WTC11 (cell line): Measurements from ENCODE around the gene HOXD1. TPM values are rescaled to one million over a fixed set of nuclear protein-coding genes. Genes with fewer than 3 reads are reported as not detected.

ENCODE experiments used
- ATAC-seq: fragments of 200-7000 bp; cut with Tn5 transposase; 2 replicates; pipeline ENCODE4 v1.10.0; 2021; ENCODE audit warnings: mild to moderate bottlenecking, moderate library complexity
- CTCF ChIA-PET: fragments of 300-600 bp; sonication (Branson Sonifier 250); formaldehyde crosslinking; loops from one replicate; lab custom pipeline; 2021; ENCODE audit warnings: antibody characterized with exemption; lab: Charles Lee
- POLR2A ChIA-PET: fragments of 350-600 bp; sonication (Branson Sonifier 250); formaldehyde crosslinking; loops from one replicate; lab custom pipeline; 2021; ENCODE audit warnings: antibody characterized with exemption; lab: Charles Lee
- DNase-seq: peaks from one replicate; pipeline ENCODE4 v3.0.0; 2021; ENCODE audit warnings: low spot score
- H3K27ac Mint-ChIP-seq: 2 replicates; pipeline ENCODE4 v1.8.0; 2021; ENCODE audit warnings: mixed read lengths
- H3K27me3 Mint-ChIP-seq: 2 replicates; pipeline ENCODE4 v1.8.0; 2021; ENCODE audit warnings: low read depth, mild to moderate bottlenecking, moderate library complexity, mixed read lengths
- H3K36me3 Mint-ChIP-seq: 2 replicates; pipeline ENCODE4 v1.8.0; 2021; ENCODE audit warnings: mixed read lengths
- H3K4me1 Mint-ChIP-seq: 2 replicates; pipeline ENCODE4 v1.8.0; 2022; ENCODE audit warnings: mixed read lengths
- H3K4me3 Mint-ChIP-seq: 2 replicates; pipeline ENCODE4 v1.8.0; 2021; ENCODE audit warnings: mild to moderate bottlenecking, moderate library complexity, mixed read lengths
- H3K9me3 Mint-ChIP-seq: 2 replicates; pipeline ENCODE4 v1.8.0; 2021; ENCODE audit warnings: mixed read lengths
- CREB1 ChIP-seq: sonication (generic); formaldehyde crosslinking; IDR thresholded peaks from 2 replicates; pipeline ENCODE4 v1.8.0; 2023; ENCODE audit warnings: mild to moderate bottlenecking, missing genetic modification reagents
- FOXK1 ChIP-seq: sonication (generic); formaldehyde crosslinking; IDR thresholded peaks from 2 replicates; pipeline ENCODE4 v1.8.0; 2022; ENCODE audit warnings: mild to moderate bottlenecking, moderate library complexity, missing genetic modification reagents
- FOXP4 ChIP-seq: sonication (generic); formaldehyde crosslinking; IDR thresholded peaks from 2 replicates; pipeline ENCODE4 v1.8.0; 2022; ENCODE audit warnings: mild to moderate bottlenecking, missing genetic modification reagents
- GRHL2 ChIP-seq: fragments of 250-450 bp; sonication (Bioruptor Pico); IDR thresholded peaks from 2 replicates; pipeline ENCODE4 v1.8.0; 2022; ENCODE audit warnings: mild to moderate bottlenecking, moderate library complexity; ENCODE audit not compliant: insufficient replicate concordance, severe bottlenecking
- HMGA2 ChIP-seq: fragments of 250-450 bp; sonication (Bioruptor Pico); IDR thresholded peaks from 2 replicates; pipeline ENCODE4 v1.4.0; 2021; ENCODE audit warnings: mild to moderate bottlenecking, moderate library complexity
- MAX ChIP-seq: sonication (generic); formaldehyde crosslinking; IDR thresholded peaks from 2 replicates; pipeline ENCODE4 v1.8.0; 2022; ENCODE audit warnings: mild to moderate bottlenecking, missing genetic modification reagents
- MXD4 ChIP-seq: fragments of 250-450 bp; sonication (Bioruptor Pico); IDR thresholded peaks from 2 replicates; pipeline ENCODE4 v1.8.0; 2021; ENCODE audit warnings: mild to moderate bottlenecking, moderate library complexity, borderline replicate concordance
- NFATC4 ChIP-seq: fragments of 250-450 bp; sonication (Bioruptor Pico); IDR thresholded peaks from 2 replicates; pipeline ENCODE4 v1.9.0; 2021; ENCODE audit warnings: mild to moderate bottlenecking
- PRRX2 ChIP-seq: fragments of 250-450 bp; sonication (Bioruptor Pico); IDR thresholded peaks from 2 replicates; pipeline ENCODE4 v1.8.0; 2021; ENCODE audit warnings: mild to moderate bottlenecking
- ZBTB21 ChIP-seq: sonication (generic); formaldehyde crosslinking; IDR thresholded peaks from 2 replicates; pipeline ENCODE4 v1.8.1; 2023; ENCODE audit warnings: mild to moderate bottlenecking, missing genetic modification reagents, borderline replicate concordance
- ZNF121 ChIP-seq: sonication (generic); formaldehyde crosslinking; IDR thresholded peaks from 2 replicates; pipeline ENCODE4 v1.8.0; 2023; ENCODE audit warnings: missing genetic modification reagents
- ZNF219 ChIP-seq: sonication (generic); formaldehyde crosslinking; IDR thresholded peaks from 2 replicates; pipeline ENCODE4 v1.8.0; 2023; ENCODE audit warnings: missing genetic modification reagents, mild to moderate bottlenecking, borderline replicate concordance
- ZNF263 ChIP-seq: sonication (generic); formaldehyde crosslinking; IDR thresholded peaks from 2 replicates; pipeline ENCODE4 v1.8.1; 2022; ENCODE audit warnings: low read depth, mild to moderate bottlenecking, moderate library complexity, missing genetic modification reagents
- ZNF532 ChIP-seq: fragments of 250-450 bp; sonication (Bioruptor Pico); IDR thresholded peaks from 2 replicates; pipeline ENCODE4 v1.9.0; 2021; ENCODE audit warnings: mild to moderate bottlenecking, borderline replicate concordance
- total RNA-seq: library from RNA; stranded (reverse); gene quantifications from 3 replicates; pipeline ENCODE4 v1.2.3, GENCODE V29; 2021
- TF ChIP-seq, protein P1 (sequence below): sonication (generic); formaldehyde crosslinking; IDR thresholded peaks from 2 replicates; pipeline ENCODE4 v1.8.1; 2022; ENCODE audit warnings: mild to moderate bottlenecking, missing genetic modification reagents, moderate library complexity, borderline replicate concordance
- TF ChIP-seq, protein P2 (sequence below): fragments of 250-450 bp; sonication (Bioruptor Pico); IDR thresholded peaks from 2 replicates; pipeline ENCODE4 v1.9.0; 2021; ENCODE audit warnings: mild to moderate bottlenecking
- TF ChIP-seq, protein P3 (sequence below): sonication (generic); formaldehyde crosslinking; IDR thresholded peaks from 2 replicates; pipeline ENCODE4 v1.8.0; 2022; ENCODE audit warnings: mild to moderate bottlenecking, missing genetic modification reagents

The HOXD1 gene
- total RNA-seq, 1 experiment from 2014 or later: 0.22 TPM

GRCh38 chr2:176145085-176145969, 43.1 kb upstream of the HOXD1 start:
- H3K27me3 Mint-ChIP-seq: peaks cover 98% of the 10 kb centered on the region
- H3K27ac Mint-ChIP-seq: no peak overlapping the region
- no peak overlapping the region for H3K4me3 Mint-ChIP-seq
- ATAC-seq (no peak), DNase-seq (no peak)
- H3K36me3 Mint-ChIP-seq: no peaks in the 10 kb centered on the region
- H3K4me1 Mint-ChIP-seq: peaks cover 15% of the 10 kb centered on the region
- H3K9me3 Mint-ChIP-seq: no peaks in the 10 kb centered on the region
- POLR2A ChIA-PET: no interaction called here
- CTCF ChIA-PET: interaction anchor here (1.2 to 1.4 kb wide), 2 partner anchors 310 to 509 kb away, joined by 3 to 5 read pairs; no protein-coding TSS in a partner anchor
- TF ChIP-seq, protein P1, sequence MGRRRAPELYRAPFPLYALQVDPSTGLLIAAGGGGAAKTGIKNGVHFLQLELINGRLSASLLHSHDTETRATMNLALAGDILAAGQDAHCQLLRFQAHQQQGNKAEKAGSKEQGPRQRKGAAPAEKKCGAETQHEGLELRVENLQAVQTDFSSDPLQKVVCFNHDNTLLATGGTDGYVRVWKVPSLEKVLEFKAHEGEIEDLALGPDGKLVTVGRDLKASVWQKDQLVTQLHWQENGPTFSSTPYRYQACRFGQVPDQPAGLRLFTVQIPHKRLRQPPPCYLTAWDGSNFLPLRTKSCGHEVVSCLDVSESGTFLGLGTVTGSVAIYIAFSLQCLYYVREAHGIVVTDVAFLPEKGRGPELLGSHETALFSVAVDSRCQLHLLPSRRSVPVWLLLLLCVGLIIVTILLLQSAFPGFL (CRISPR knock-in tag): no peak
- TF ChIP-seq MXD4 (no peak), MAX (CRISPR knock-in tag) (no peak), FOXP4 (CRISPR knock-in tag) (no peak), ZNF219 (no peak), ZNF121 (CRISPR knock-in tag) (no peak), FOXK1 (no peak), ZBTB21 (CRISPR knock-in tag) (no peak), CREB1 (CRISPR knock-in tag) (no peak)
- TF ChIP-seq, protein P2, sequence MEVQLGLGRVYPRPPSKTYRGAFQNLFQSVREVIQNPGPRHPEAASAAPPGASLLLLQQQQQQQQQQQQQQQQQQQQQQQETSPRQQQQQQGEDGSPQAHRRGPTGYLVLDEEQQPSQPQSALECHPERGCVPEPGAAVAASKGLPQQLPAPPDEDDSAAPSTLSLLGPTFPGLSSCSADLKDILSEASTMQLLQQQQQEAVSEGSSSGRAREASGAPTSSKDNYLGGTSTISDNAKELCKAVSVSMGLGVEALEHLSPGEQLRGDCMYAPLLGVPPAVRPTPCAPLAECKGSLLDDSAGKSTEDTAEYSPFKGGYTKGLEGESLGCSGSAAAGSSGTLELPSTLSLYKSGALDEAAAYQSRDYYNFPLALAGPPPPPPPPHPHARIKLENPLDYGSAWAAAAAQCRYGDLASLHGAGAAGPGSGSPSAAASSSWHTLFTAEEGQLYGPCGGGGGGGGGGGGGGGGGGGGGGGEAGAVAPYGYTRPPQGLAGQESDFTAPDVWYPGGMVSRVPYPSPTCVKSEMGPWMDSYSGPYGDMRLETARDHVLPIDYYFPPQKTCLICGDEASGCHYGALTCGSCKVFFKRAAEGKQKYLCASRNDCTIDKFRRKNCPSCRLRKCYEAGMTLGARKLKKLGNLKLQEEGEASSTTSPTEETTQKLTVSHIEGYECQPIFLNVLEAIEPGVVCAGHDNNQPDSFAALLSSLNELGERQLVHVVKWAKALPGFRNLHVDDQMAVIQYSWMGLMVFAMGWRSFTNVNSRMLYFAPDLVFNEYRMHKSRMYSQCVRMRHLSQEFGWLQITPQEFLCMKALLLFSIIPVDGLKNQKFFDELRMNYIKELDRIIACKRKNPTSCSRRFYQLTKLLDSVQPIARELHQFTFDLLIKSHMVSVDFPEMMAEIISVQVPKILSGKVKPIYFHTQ (CRISPR knock-in tag): no peak

- Mint-ChIP-seq H3K27me3 (peaks cover 100% of the 10 kb centered on the region), H3K4me3 (no peak overlapping the region), H3K36me3 (no peaks in the 10 kb centered on the region), H3K9me3 (no peaks in the 10 kb centered on the region), H3K4me1 (peaks cover 15% of the 10 kb centered on the region)
- DNase-seq: no peak
- TF ChIP-seq GRHL2 (CRISPR knock-in tag) (no peak), NFATC4 (CRISPR knock-in tag) (no peak), ZNF263 (no peak), ZNF532 (CRISPR knock-in tag) (no peak), PRRX2 (no peak), HMGA2 (no peak)
- TF ChIP-seq, protein P3, sequence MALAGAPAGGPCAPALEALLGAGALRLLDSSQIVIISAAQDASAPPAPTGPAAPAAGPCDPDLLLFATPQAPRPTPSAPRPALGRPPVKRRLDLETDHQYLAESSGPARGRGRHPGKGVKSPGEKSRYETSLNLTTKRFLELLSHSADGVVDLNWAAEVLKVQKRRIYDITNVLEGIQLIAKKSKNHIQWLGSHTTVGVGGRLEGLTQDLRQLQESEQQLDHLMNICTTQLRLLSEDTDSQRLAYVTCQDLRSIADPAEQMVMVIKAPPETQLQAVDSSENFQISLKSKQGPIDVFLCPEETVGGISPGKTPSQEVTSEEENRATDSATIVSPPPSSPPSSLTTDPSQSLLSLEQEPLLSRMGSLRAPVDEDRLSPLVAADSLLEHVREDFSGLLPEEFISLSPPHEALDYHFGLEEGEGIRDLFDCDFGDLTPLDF (CRISPR knock-in tag): no peak
- TF ChIP-seq, all 79 proteins: peak for 0
- H3K27ac Mint-ChIP-seq: no peak overlapping the region
- no peak for ATAC-seq
- ChIA-PET CTCF (interaction anchor here (1.2 kb wide), 1 partner anchor 508 kb away, joined by 3 read pairs; no protein-coding TSS in a partner anchor), POLR2A (no interaction called here)
Measured at GRCh38 chr2:176146101-176146500, 42.4 kb upstream of the HOXD1 start.
